Coronary artery (tissue), 2 donors: Measurements from ENCODE around the gene CALN1.

Experiments used
- DNase-seq: peaks from one replicate; pipeline ENCODE4 v3.0.0-alpha.2; 2017; ENCODE audit warnings: low spot score
- H3K27ac ChIP-seq, 2 donors: fragments of 200-600 bp; sonication (generic); one replicate each; pipeline ENCODE4 v1.5.1; 2016 to 2019
- H3K4me3 ChIP-seq: fragments of 200-600 bp; sonication (generic); 2 replicates; pipeline ENCODE4 v1.5.1; 2016; ENCODE audit warnings: mild to moderate bottlenecking, moderate library complexity
- CTCF ChIP-seq: fragments of 200-600 bp; sonication (generic); IDR thresholded peaks from one replicate; pipeline ENCODE4 v1.5.1; 2019; ENCODE audit warnings: antibody characterized with exemption

CALN1 gene

GRCh38 chr7:72430531-72430930, 18.4 kb upstream of the CALN1 start:
- no peak overlapping the region for H3K27ac ChIP-seq
- no peak for TF ChIP-seq CTCF
- DNase-seq, result no peak
- H3K4me3 ChIP-seq, result no peak overlapping the region

- no peak for DNase-seq
- Histone ChIP-seq H3K27ac (no peak overlapping the region), H3K4me3 (no peak overlapping the region)
- TF ChIP-seq CTCF, result no peak
Observed at GRCh38 chr7:72429316-72429715, 17.2 kb upstream of the CALN1 start.

DNA sequence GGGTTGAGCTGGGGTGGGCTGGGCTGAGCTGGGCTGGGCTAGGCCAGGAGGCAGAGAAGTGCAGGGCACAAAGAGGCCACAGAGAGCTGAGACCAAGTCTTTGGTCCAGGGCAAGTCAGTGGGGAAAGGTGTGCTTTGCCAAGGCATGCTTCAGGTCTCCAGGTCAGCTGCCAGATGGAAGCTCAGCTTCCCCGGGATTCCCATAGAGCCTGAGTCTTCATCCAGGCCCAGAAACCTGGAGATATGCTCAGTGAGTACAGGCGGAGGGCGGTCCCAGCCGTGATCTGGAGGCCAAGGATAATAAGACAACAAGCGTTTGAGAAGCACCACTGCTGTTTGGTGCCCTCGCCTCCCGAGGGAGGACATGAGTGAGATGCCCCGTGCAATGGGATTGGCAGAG, 4.7 kb upstream of the CALN1 start:
- DNase-seq, result no peak
- Histone ChIP-seq H3K4me3 (no peak overlapping the region), H3K27ac (no peak overlapping the region)
- TF ChIP-seq CTCF, result no peak

- H3K4me3 ChIP-seq, result no peak overlapping the region
- no peak for TF ChIP-seq CTCF
- no peak for DNase-seq
- H3K27ac ChIP-seq, result no peak overlapping the region
Observed at GRCh38 chr7:72415586-72415985, 3.4 kb upstream of the CALN1 start.

- no peak for TF ChIP-seq CTCF
- Histone ChIP-seq H3K4me3 (no peak overlapping the region), H3K27ac (no peak overlapping the region)
- DNase-seq, result no peak
Observed at GRCh38 chr7:72413886-72414285, 1.7 kb upstream of the CALN1 start.

- Histone ChIP-seq H3K27ac (no peak overlapping the region), H3K4me3 (no peak overlapping the region)
- DNase-seq, result no peak
- TF ChIP-seq CTCF, result no peak
Observed at GRCh38 chr7:72413290-72413689, 1.2 kb upstream of the CALN1 start.

GRCh38 chr7:72411419-72411818, 719 bp downstream of the CALN1 start:
- no peak overlapping the region for H3K27ac ChIP-seq
- no peak overlapping the region for H3K4me3 ChIP-seq
- no peak for TF ChIP-seq CTCF
- DNase-seq, result no peak
